K562 (cell line): ENCODE measurements around the gene CDKL5. TPM values are rescaled to one million over a fixed set of nuclear protein-coding genes. Genes with fewer than 3 reads are reported as not detected.
A peak's percentile ranks its signal among the peaks of the same experiment; 100 is the strongest.

Source experiments
- ATAC-seq: fragments of 200-7000 bp; cut with Tn5 transposase; 3 replicates; pipeline ENCODE4 v1.9.1; 2020; ENCODE audit warnings: moderate library complexity
- BruUV-seq: library from RNA; stranded (reverse); fragments of 400-500 nt; replicated peaks from 2 replicates; lab custom pipeline; 2021; lab: Mats Ljungman, UMichigan
- CTCF ChIA-PET: fragments of 300-600 bp; formaldehyde crosslinking; extraction: SDS; loops from one replicate; lab custom pipeline; 2021; ENCODE audit warnings: low intra/inter-chr PET ratio; lab: Yijun Ruan, JAX
- POLR2A ChIA-PET: fragments of 300-600, 350-650 bp; sonication (Branson Sonifier 250); formaldehyde crosslinking; extraction: SDS; loops from one replicate; lab custom pipeline; 2021; ENCODE audit warnings: antibody characterized with exemption, inconsistent platforms; lab: Yijun Ruan, JAX
- DNase-seq, 4 experiments: peaks; one replicate each; pipeline versions ENCODE4 v3.0.0 to v3.0.0-alpha.2; 2011 to 2018; ENCODE audit warnings: low spot score in 3 of 4, mixed read lengths in 3 of 4; ENCODE audit errors: extremely low read depth in 1 of 4
- FAIRE-seq: peaks from 2 replicates; lab custom pipeline; 2011; peaks lifted over from hg19 to GRCh38; lab: Jason Lieb, UNC
- H2AFZ ChIP-seq: 2 replicates; pipeline ENCODE4 v1.6.0; 2011; ENCODE audit warnings: low read depth, low read length, control low read depth, inconsistent platforms
- H3K27ac ChIP-seq: fragments of 200-600 bp; 3 replicates; pipeline ENCODE4 v1.8.0; 2011; ENCODE audit warnings: low read depth, mild to moderate bottlenecking, control low read depth, inconsistent platforms, low read length, moderate library complexity, mixed read lengths; ENCODE audit errors: extremely low read depth
- H3K27me3 ChIP-seq, 2 experiments: fragments of 300-600 bp in 1 of 2; 2 replicates in 1 of 2; 3 replicates in 1 of 2; pipeline versions ENCODE4 v1.6.0 to v1.8.0; 2011; ENCODE audit warnings: inconsistent platforms in 2 of 2, low read length in 2 of 2, mild to moderate bottlenecking in 1 of 2, mixed read lengths in 1 of 2, moderate library complexity in 1 of 2; ENCODE audit not compliant: control insufficient read depth in 2 of 2, insufficient read depth in 2 of 2
- H3K36me3 ChIP-seq: fragments of 300-600 bp; 3 replicates; pipeline ENCODE4 v1.8.0; 2011; ENCODE audit warnings: mild to moderate bottlenecking, low read length, inconsistent platforms; ENCODE audit not compliant: control insufficient read depth, insufficient read depth
- H3K4me1 ChIP-seq, 2 experiments: fragments of 200-600 bp in 1 of 2; replicated peaks in 1 of 2; 2 replicates in 1 of 2; 3 replicates in 1 of 2; pipeline versions ENCODE4 v1.5.1 to v1.8.0; 2011; ENCODE audit warnings: inconsistent platforms in 2 of 2, low read length in 2 of 2, mild to moderate bottlenecking in 1 of 2, mixed read lengths in 1 of 2, moderate library complexity in 1 of 2; ENCODE audit not compliant: control insufficient read depth in 2 of 2, insufficient read depth in 2 of 2
- H3K4me2 ChIP-seq: 2 replicates; pipeline ENCODE4 v1.6.1; 2011; ENCODE audit warnings: low read length, control low read depth, inconsistent platforms, mixed read lengths; ENCODE audit not compliant: insufficient read depth
- H3K4me3 ChIP-seq: fragments of 200-600 bp; sonication (generic), shearing (Covaris generic); 2 replicates; pipeline ENCODE4 v1.5.1; 2016; ENCODE audit warnings: control low read depth, inconsistent platforms
- H3K79me2 ChIP-seq: fragments of 200-600 bp; 3 replicates; pipeline ENCODE4 v1.8.0; 2011; ENCODE audit warnings: low read length, inconsistent platforms; ENCODE audit not compliant: control insufficient read depth, insufficient read depth
- H3K9ac ChIP-seq, 2 experiments: 2 replicates each; pipeline versions ENCODE4 v1.6.0 to v1.6.1; 2011; ENCODE audit warnings: low read depth in 2 of 2, low read length in 2 of 2, control low read depth in 1 of 2, inconsistent platforms in 1 of 2, mild to moderate bottlenecking in 1 of 2, mixed read lengths in 1 of 2; ENCODE audit not compliant: insufficient read depth in 1 of 2
- H3K9me1 ChIP-seq: one replicate; pipeline ENCODE4 v1.6.0; 2011; ENCODE audit warnings: inconsistent platforms, mild to moderate bottlenecking, low read length, moderate library complexity; ENCODE audit not compliant: control insufficient read depth, insufficient read depth
- H3K9me3 ChIP-seq: replicated peaks from 2 replicates; pipeline ENCODE4 v1.5.1; 2011; ENCODE audit warnings: low read depth, low read length, inconsistent platforms; ENCODE audit not compliant: control insufficient read depth, insufficient read depth
- H4K20me1 ChIP-seq: replicated peaks from 2 replicates; pipeline ENCODE4 v1.6.1; 2011; ENCODE audit warnings: low read length, inconsistent platforms, mixed read lengths; ENCODE audit not compliant: control insufficient read depth, insufficient read depth
- EP300 ChIP-seq: IDR thresholded peaks from 2 replicates; pipeline ENCODE4 v1.6.1; 2012; ENCODE audit warnings: low read length, improper control_type of control experiment
- GTF2E2 ChIP-seq: fragments of 200-800 bp; sonication (Bioruptor generic); IDR thresholded peaks from 2 replicates; pipeline ENCODE4 v1.6.1; 2016; ENCODE audit warnings: missing genetic modification characterization, missing compliant biosample characterization
- KLF6 ChIP-seq: fragments of 250-450 bp; sonication (Bioruptor Pico); IDR thresholded peaks from 2 replicates; pipeline ENCODE4 v1.4.0; 2020; ENCODE audit warnings: mild to moderate bottlenecking, moderate library complexity, borderline replicate concordance
- NRF1 ChIP-seq, 2 experiments: fragments of 450-650 bp; IDR thresholded peaks in 1 of 2; conservative IDR thresholded peaks in 1 of 2; 2 replicates each; pipeline ENCODE4 v1.6.1; 2014; ENCODE audit warnings: mild to moderate bottlenecking in 2 of 2
- RAD21 ChIP-seq, 2 experiments: fragments of 250-450 bp in 1 of 2; fragments of 450-650 bp in 1 of 2; sonication (Bioruptor Pico) in 1 of 2; formaldehyde crosslinking in 1 of 2; IDR thresholded peaks in 1 of 2; conservative IDR thresholded peaks in 1 of 2; 2 replicates each; pipeline versions ENCODE4 v1.4.0 to v1.8.0; 2020 to 2022; ENCODE audit warnings: mild to moderate bottlenecking in 2 of 2, moderate library complexity in 1 of 2
- SMC3 ChIP-seq: conservative IDR thresholded peaks from 2 replicates; pipeline ENCODE4 v1.6.1; 2011; ENCODE audit warnings: low read depth, low read length, improper control_type of control experiment; ENCODE audit not compliant: insufficient read depth
- SRF ChIP-seq, 2 experiments: fragments of 250-450, 450-650 bp in 1 of 2; sonication (Bioruptor Pico) in 1 of 2; sonication (generic) in 1 of 2; formaldehyde crosslinking; IDR thresholded peaks; 2 replicates each; pipeline versions ENCODE4 v1.5.0 to v1.5.1; 2020 to 2022; ENCODE audit warnings: mild to moderate bottlenecking in 1 of 2, missing genetic modification reagents in 1 of 2
- TFAM ChIP-seq: fragments of 250-450 bp; sonication (Bioruptor Pico); conservative IDR thresholded peaks from 2 replicates; pipeline ENCODE4 v1.5.0; 2021; ENCODE audit warnings: mild to moderate bottlenecking, moderate library complexity
- ZNF253 ChIP-seq: fragments of 250-450 bp; sonication (Bioruptor Pico); conservative IDR thresholded peaks from 2 replicates; pipeline ENCODE4 v1.6.1; 2021; ENCODE audit warnings: mild to moderate bottlenecking
- WGBS: fragments of 100-300 bp; shearing (Covaris generic); methylation state at CpG from one replicate; pipeline ENCODE4 v1.1.6; 2016; ENCODE audit warnings: low coverage, mixed read lengths; ENCODE audit not compliant: insufficient coverage; ENCODE audit errors: missing lambda C conversion rate; 5-methylcytosine and 5-hydroxymethylcytosine counted together
- in situ Hi-C: fragments of 300-500 bp; cut with MboI; formaldehyde crosslinking; loops from 4 replicates; pipeline ENCODE4 v1.15.0; 2018; ENCODE audit warnings: inconsistent platforms, mixed read lengths
- intact Hi-C: fragments of 100-400 bp; cut with micrococcal nuclease; formaldehyde crosslinking; loops from 2 replicates; pipeline ENCODE4 v1.14.2; 2022
- polyA plus RNA-seq, 8 experiments: library from polyadenylated mRNA; depleted of rRNA in 4 of 8; stranded (reverse) in 5 of 8; unstranded in 3 of 8; fragments of >200 nt; fragmentation: Nextera tagmentation in 2 of 8; fragmentation: Illumina TruSeq in 1 of 8; extraction: Ambion mirVana in 2 of 8; extraction: Trizol in 1 of 8; gene quantifications; 2 replicates each; pipeline versions ENCODE4 v1.2.1 to v1.2.3, GENCODE V29; 2011 to 2014; ENCODE audit warnings: inconsistent platforms in 1 of 8, missing spikeins in 1 of 8
- total RNA-seq, 7 experiments: library from RNA; depleted of rRNA in 6 of 7; stranded (reverse); fragments of >200 nt in 6 of 7; fragmentation: Illumina TruSeq in 2 of 7; extraction: Trizol in 2 of 7; gene quantifications; 2 replicates each; pipeline versions ENCODE4 v1.2.1 to v1.2.3, GENCODE V29; 2011 to 2021; ENCODE audit warnings: low replicate concordance in 1 of 7
- TF ChIP-seq, protein P1 (sequence below): fragments of 450-650 bp; formaldehyde crosslinking; IDR thresholded peaks from 2 replicates; pipeline ENCODE4 v1.4.0; 2020; ENCODE audit warnings: mild to moderate bottlenecking, moderate library complexity
- TF ChIP-seq, protein P2 (sequence below), 2 experiments: fragments of 450-650 bp; formaldehyde crosslinking in 1 of 2; IDR thresholded peaks; 2 replicates each; pipeline versions ENCODE4 v1.4.0 to v1.6.1; 2014 to 2020; ENCODE audit warnings: mild to moderate bottlenecking in 2 of 2, borderline replicate concordance in 1 of 2, low read depth in 1 of 2

The CDKL5 gene
- total and polyA plus RNA-seq, 9 of the 15 experiments (the other 6 are each of a cell fraction or from before 2014, with no cell fraction given): under 0.01 to 0.21 (median 0.04) TPM

DNA sequence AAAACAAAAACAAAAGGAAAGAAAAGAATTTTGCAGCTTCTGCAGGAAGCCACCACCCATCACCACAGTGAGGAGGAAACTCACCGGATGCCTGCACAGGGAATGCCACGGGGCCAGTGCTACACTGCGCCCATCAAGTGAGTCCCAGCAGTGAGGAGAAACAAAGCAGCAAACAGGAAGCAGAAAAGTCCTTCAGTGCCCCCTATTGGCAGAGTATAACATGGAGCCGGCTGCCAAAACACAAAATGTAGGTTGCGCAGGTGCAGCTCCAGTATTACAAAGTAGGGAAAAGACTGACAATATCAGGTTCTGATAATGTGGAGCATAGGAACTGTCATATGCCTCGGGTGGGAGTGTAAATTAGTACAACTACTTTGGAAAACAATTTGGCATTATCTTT, 47.6 kb upstream of the CDKL5 start:
- Histone ChIP-seq H3K79me2 (no peaks in the 10 kb centered on the region), H3K4me2 (no peak overlapping the region), H3K27me3 (peaks cover 0 to 5% of the 10 kb centered on the region in 2 experiments; a peak in 2 of 5 replicates), H3K27ac (no peak overlapping the region), H3K9ac (no peak overlapping the region), H3K4me3 (no peak overlapping the region), H3K9me3 (no peaks in the 10 kb centered on the region), H4K20me1 (no peaks in the 10 kb centered on the region), H2AFZ (no peak overlapping the region), H3K4me1 (no peaks in the 10 kb centered on the region), H3K36me3 (no peaks in the 10 kb centered on the region), H3K9me1 (no peaks in the 10 kb centered on the region)
- 5% methylated on average over 3 of the region's 6 CpGs for WGBS
- in situ Hi-C loops (loop anchor here (10.0 to 25.0 kb wide), 2 partner anchors 415 to 583 kb away; no protein-coding TSS in a partner anchor), intact Hi-C loops (loop anchor here (5.0 kb wide), 3 partner anchors 155 to 630 kb away; partner anchors contain the start of gene BEND2)
- DNase-seq (peak; percentile 22 to 48 (median 27)), ATAC-seq (peak; percentile 90), FAIRE-seq (no peak)
- ChIA-PET POLR2A (no interaction called here), CTCF (interaction anchor here (0.9 to 1.3 kb wide), 2 partner anchors 565 to 633 kb away, joined by 3 to 4 read pairs; no protein-coding TSS in a partner anchor)
- BruUV-seq: no TSS peak
- TF ChIP-seq, protein P1, sequence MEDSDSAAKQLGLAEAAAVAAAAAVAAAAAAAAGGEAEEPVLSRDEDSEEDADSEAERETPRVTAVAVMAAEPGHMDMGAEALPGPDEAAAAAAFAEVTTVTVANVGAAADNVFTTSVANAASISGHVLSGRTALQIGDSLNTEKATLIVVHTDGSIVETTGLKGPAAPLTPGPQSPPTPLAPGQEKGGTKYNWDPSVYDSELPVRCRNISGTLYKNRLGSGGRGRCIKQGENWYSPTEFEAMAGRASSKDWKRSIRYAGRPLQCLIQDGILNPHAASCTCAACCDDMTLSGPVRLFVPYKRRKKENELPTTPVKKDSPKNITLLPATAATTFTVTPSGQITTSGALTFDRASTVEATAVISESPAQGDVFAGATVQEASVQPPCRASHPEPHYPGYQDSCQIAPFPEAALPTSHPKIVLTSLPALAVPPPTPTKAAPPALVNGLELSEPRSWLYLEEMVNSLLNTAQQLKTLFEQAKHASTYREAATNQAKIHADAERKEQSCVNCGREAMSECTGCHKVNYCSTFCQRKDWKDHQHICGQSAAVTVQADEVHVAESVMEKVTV (CRISPR knock-in tag): 0 out of 2 replicates have a peak, but pooled peaks have one; percentile 27
- TF ChIP-seq TFAM (CRISPR knock-in tag) (no peak), KLF6 (CRISPR knock-in tag) (no peak), SRF (CRISPR knock-in tag; IDR thresholded peaks at IDR 0.05) (no peak), GTF2E2 (tag) (no peak), RAD21 (CRISPR knock-in tag; conservative IDR thresholded peaks at IDR 0.05 in 1 of 2, IDR thresholded peaks at IDR 0.05 in 1 of 2) (peak; percentile 49 to 71; a peak in 3 of 4 replicates), NRF1 (conservative IDR thresholded peaks at IDR 0.05 in 1 of 2, IDR thresholded peaks at IDR 0.05 in 1 of 2) (peak; percentile 61 to 73), ZNF253 (no peak), SMC3 (0 out of 2 replicates have a peak, but pooled peaks have one; percentile 8), EP300 (no peak)
- TF ChIP-seq, protein P2, sequence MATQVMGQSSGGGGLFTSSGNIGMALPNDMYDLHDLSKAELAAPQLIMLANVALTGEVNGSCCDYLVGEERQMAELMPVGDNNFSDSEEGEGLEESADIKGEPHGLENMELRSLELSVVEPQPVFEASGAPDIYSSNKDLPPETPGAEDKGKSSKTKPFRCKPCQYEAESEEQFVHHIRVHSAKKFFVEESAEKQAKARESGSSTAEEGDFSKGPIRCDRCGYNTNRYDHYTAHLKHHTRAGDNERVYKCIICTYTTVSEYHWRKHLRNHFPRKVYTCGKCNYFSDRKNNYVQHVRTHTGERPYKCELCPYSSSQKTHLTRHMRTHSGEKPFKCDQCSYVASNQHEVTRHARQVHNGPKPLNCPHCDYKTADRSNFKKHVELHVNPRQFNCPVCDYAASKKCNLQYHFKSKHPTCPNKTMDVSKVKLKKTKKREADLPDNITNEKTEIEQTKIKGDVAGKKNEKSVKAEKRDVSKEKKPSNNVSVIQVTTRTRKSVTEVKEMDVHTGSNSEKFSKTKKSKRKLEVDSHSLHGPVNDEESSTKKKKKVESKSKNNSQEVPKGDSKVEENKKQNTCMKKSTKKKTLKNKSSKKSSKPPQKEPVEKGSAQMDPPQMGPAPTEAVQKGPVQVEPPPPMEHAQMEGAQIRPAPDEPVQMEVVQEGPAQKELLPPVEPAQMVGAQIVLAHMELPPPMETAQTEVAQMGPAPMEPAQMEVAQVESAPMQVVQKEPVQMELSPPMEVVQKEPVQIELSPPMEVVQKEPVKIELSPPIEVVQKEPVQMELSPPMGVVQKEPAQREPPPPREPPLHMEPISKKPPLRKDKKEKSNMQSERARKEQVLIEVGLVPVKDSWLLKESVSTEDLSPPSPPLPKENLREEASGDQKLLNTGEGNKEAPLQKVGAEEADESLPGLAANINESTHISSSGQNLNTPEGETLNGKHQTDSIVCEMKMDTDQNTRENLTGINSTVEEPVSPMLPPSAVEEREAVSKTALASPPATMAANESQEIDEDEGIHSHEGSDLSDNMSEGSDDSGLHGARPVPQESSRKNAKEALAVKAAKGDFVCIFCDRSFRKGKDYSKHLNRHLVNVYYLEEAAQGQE (IDR thresholded peaks at IDR 0.05; ENCODE audit: borderline replicate concordance): peak; percentile 46; the same call in 1 of the 2 replicates
- TF ChIP-seq, protein P2 (CRISPR knock-in tag; IDR thresholded peaks at IDR 0.05; ENCODE audit: low read depth): no peak
